Adrenal gland (tissue), 12 donors: ENCODE measurements around the gene VMA21. TPM values are rescaled to one million over a fixed set of nuclear protein-coding genes. Genes with fewer than 3 reads are reported as not detected.
A peak's percentile ranks its signal among the peaks of the same experiment; 100 is the strongest.

Experiments used
- DNase-seq, 7 donors: peaks; one replicate each; pipeline ENCODE4 v3.0.0-alpha.2; 2019 to 2020
- H3K27ac ChIP-seq, 5 donors: fragments of 200-600 bp; sonication (generic) in 4 of 5; 1 replicate in 3 of 5; 2 replicates in 2 of 5; pipeline versions ENCODE4 v1.5.1 to v1.8.0; 2016 to 2020; ENCODE audit warnings: mild to moderate bottlenecking in 1 of 5
- H3K27me3 ChIP-seq: fragments of 200-600 bp; 2 replicates; pipeline ENCODE4 v1.8.0; 2021
- H3K36me3 ChIP-seq, 2 donors: fragments of 200-600 bp; replicated peaks in 1 of 2; 1 replicate in 1 of 2; 2 replicates in 1 of 2; pipeline versions ENCODE4 v1.5.1 to v1.8.0; 2018 to 2022
- H3K4me1 ChIP-seq, 2 donors: fragments of 200-600 bp; replicated peaks in 1 of 2; 1 replicate in 1 of 2; 2 replicates in 1 of 2; pipeline versions ENCODE4 v1.5.1 to v1.8.0; 2018 to 2021
- H3K4me3 ChIP-seq, 4 donors: fragments of 200-600 bp; sonication (generic) in 3 of 4; one replicate each; pipeline ENCODE4 v1.5.1; 2016 to 2018
- H3K9me3 ChIP-seq, 3 donors: fragments of 200-600 bp; sonication (generic) in 1 of 3; replicated peaks in 1 of 3; 1 replicate in 2 of 3; 2 replicates in 1 of 3; pipeline versions ENCODE4 v1.5.1 to v1.8.0; 2016 to 2021
- CTCF ChIP-seq, 6 experiments: fragments of 450-650 bp in 4 of 6; fragments of 200-600 bp in 2 of 6; sonication (generic) in 1 of 6; IDR thresholded peaks; 1 replicate in 5 of 6; 2 replicates in 1 of 6; pipeline versions ENCODE4 v1.5.1 to v1.8.0; 2016 to 2021; ENCODE audit warnings: antibody characterized with exemption in 6 of 6, mild to moderate bottlenecking in 2 of 6, moderate library complexity in 1 of 6
- POLR2A ChIP-seq, 2 donors: fragments of 450-650 bp; IDR thresholded peaks; one replicate each; pipeline ENCODE4 v1.6.1; 2017; ENCODE audit warnings: antibody characterized with exemption in 2 of 2, mild to moderate bottlenecking in 2 of 2, moderate library complexity in 1 of 2
- WGBS, 4 donors: extraction: QIAGEN DNeasy Blood & Tissue Kit in 2 of 4; methylation state at CpG; one replicate each; pipeline versions ENCODE4 v1.1.5 to v1.1.7; 2013 to 2017; 5-methylcytosine and 5-hydroxymethylcytosine counted together
- intact Hi-C, 2 donors: fragments of 100-400 bp; cut with DNase I; formaldehyde crosslinking; loops; one replicate each; pipeline versions ENCODE4 v1.14.1 to v1.15.0; 2022 to 2023
- polyA plus RNA-seq, 3 donors: library from polyadenylated mRNA; stranded (reverse); fragments of 200-250 nt in 2 of 3; fragments of 350-450 nt in 1 of 3; fragmentation: Illumina TruSeq in 1 of 3; extraction: RNeasy Lipid Tissue Mini Kit (QIAGEN cat#74804) in 1 of 3; gene quantifications; one replicate each; pipeline ENCODE4 v1.2.3, GENCODE V29; 2013 to 2014
- total RNA-seq, 9 donors: library from RNA; depleted of rRNA in 4 of 9; stranded (reverse); fragments of >200 nt in 4 of 9; fragments of 120-200 nt in 1 of 9; fragmentation: NEBNext Ultra II Directional in 1 of 9; extraction: Animal tissue kit (Norgen Biotek cat#: 25700) in 1 of 9; gene quantifications; one replicate each; pipeline versions ENCODE4 v1.1.0 to v1.2.4, GENCODE V29; 2013 to 2023
- donor health status: healthy with polysubstance abuse.
- donor health status: Bipolar disorder and iron deficiency.
- donor health status: DM: yes; HTN: yes; CAD: no.
- donor health status: DM: no; HTN: no; CAD: no.
- donor health status: DM: no; HTN: no; CAD: no.
- donor health status: DM: yes; HTN: yes; CAD: no.

The VMA21 gene
- total and polyA plus RNA-seq, 12 donors = 5.0 to 57.9 (median 36.7) TPM

DNA sequence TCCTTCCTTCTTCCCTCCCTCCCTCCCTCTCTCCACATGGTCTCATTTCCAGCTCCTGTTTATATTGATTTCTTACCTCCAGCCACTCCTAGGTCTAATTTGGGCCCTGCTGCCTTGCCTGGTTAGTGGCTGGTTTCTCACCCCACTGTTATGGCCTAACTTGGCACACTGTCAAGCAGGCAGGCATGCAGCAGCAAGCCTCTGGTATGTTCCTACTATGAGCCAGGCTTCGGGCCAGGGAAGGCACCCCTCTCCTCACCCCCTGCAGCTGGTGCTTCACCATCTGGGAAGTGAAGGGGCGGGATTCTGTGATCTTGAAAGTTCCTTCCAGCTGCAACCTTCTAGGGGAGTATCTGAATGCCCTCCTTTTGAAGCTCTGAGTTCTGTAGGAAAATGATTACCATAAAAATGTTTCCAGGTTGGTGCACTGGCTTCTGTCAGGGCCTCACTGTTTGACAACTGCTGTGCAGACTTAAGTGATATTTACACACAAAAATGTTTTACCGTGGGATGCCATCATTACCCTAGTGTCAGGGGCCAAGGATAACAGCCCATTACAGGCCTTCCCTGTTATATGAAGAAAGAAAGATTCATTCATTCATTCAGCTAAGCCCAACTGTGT, 10.1 kb upstream of the VMA21 start:
- no peaks in the 10 kb centered on the region for H3K4me1 ChIP-seq
- H3K36me3 ChIP-seq = no peaks in the 10 kb centered on the region
- intact Hi-C loops = no loop called here
- H3K27ac ChIP-seq = no peak overlapping the region
- H3K4me3 ChIP-seq = no peak overlapping the region
- no peaks in the 10 kb centered on the region for H3K27me3 ChIP-seq
- H3K9me3 ChIP-seq = no peaks in the 10 kb centered on the region
- 82 to 86% (median 83%) methylated on average over 2 to 3 of the region's 3 CpGs; no CpG with 5 or more reads in 1 of the 4 donors for WGBS, 4 donors
- TF ChIP-seq POLR2A (IDR thresholded peaks at IDR 0.05) (no peak), CTCF (IDR thresholded peaks at IDR 0.05) (no peak)
- no peak for DNase-seq

- no peaks in the 10 kb centered on the region for H3K36me3 ChIP-seq
- TF ChIP-seq POLR2A (IDR thresholded peaks at IDR 0.05) (no peak), CTCF (IDR thresholded peaks at IDR 0.05) (no peak)
- no peak overlapping the region for H3K4me3 ChIP-seq
- H3K9me3 ChIP-seq = no peaks in the 10 kb centered on the region
- H3K4me1 ChIP-seq = no peaks in the 10 kb centered on the region
- intact Hi-C loops = no loop called here
- 86 to 95% (median 90%) methylated on average over 4 to 22 of the region's 22 CpGs for WGBS, 4 donors
- no peak overlapping the region for H3K27ac ChIP-seq
- DNase-seq = no peak
- no peaks in the 10 kb centered on the region for H3K27me3 ChIP-seq
Observed at GRCh38 chrX:151391722-151392121, 5.3 kb upstream of the VMA21 start.

- no peak overlapping the region for H3K4me3 ChIP-seq
- no peak overlapping the region for H3K27ac ChIP-seq
- WGBS, 4 donors = 52 to 84% (median 57%) methylated on average over 1 of the region's 1 CpG
- intact Hi-C loops = no loop called here
- H3K27me3 ChIP-seq = no peaks in the 10 kb centered on the region
- peaks cover 2 to 8% of the 10 kb centered on the region in 2 donors for H3K4me1 ChIP-seq
- TF ChIP-seq POLR2A (IDR thresholded peaks at IDR 0.05) (no peak), CTCF (IDR thresholded peaks at IDR 0.05) (no peak)
- no peaks in the 10 kb centered on the region for H3K36me3 ChIP-seq
- DNase-seq = no peak
- H3K9me3 ChIP-seq = no peaks in the 10 kb centered on the region
Observed at GRCh38 chrX:151393514-151393913, 3.5 kb upstream of the VMA21 start.

GRCh38 chrX:151396042-151396824, 773 bp upstream of the VMA21 start:
- Histone ChIP-seq H3K27me3 (no peaks in the 10 kb centered on the region), H3K4me3 (peak overlapping the region in 2 of 4 donors; percentile 19 to 90), H3K9me3 (no peaks in the 10 kb centered on the region), H3K27ac (peak overlapping the region; percentile 80 to 96 (median 92)), H3K4me1 (peaks cover 6 to 9% of the 10 kb centered on the region in 2 donors), H3K36me3 (no peaks in the 10 kb centered on the region)
- 23 to 55% (median 38%) methylated on average over 18 to 20 of the region's 20 CpGs for WGBS, 4 donors
- intact Hi-C loops = no loop called here
- peak in 2 of 7 donors; percentile 65 to 73 for DNase-seq
- TF ChIP-seq CTCF (IDR thresholded peaks at IDR 0.05) = no peak
- TF ChIP-seq POLR2A (IDR thresholded peaks at IDR 0.05) = no peak
